A204.1 (cell line): ENCODE results near the gene LMO7.

ENCODE experiments used
- FAIRE-seq: peaks from 2 replicates; lab custom pipeline; 2012; peaks lifted over from hg19 to GRCh38; lab: Jason Lieb, UNC

LMO7 gene

GRCh38 chr13:75802161-75802560 lies 166.0 kb downstream of the LMO7 start:
- no peak for FAIRE-seq

- no peak for FAIRE-seq
These were observed 167.1 kb downstream of the LMO7 start for GRCh38 chr13:75803164-75803611.

GRCh38 chr13:75804054-75804453 lies 167.9 kb downstream of the LMO7 start:
- FAIRE-seq: no peak

GRCh38 chr13:75804605-75805004 lies 168.5 kb downstream of the LMO7 start:
- FAIRE-seq: no peak

DNA sequence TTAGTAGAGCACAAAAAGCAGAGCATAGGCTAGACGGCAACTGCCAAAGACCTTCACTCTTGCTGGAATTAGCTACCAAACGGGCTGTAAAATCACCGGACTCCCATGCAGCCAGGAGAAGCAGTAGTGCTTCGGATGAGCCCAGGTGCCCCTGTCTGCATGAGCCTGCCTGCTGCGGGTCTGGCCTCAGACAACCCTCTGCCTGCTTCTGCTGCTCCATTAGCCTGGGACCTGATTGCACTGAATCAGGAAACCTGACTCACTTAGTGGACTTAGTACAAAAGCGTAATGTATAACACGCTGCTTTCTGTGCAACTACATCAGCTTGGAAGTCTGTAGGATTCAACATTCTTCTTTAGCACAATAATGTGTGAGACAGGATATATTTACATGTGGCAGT lies 170.0 kb downstream of the LMO7 start:
- FAIRE-seq: no peak

DNA sequence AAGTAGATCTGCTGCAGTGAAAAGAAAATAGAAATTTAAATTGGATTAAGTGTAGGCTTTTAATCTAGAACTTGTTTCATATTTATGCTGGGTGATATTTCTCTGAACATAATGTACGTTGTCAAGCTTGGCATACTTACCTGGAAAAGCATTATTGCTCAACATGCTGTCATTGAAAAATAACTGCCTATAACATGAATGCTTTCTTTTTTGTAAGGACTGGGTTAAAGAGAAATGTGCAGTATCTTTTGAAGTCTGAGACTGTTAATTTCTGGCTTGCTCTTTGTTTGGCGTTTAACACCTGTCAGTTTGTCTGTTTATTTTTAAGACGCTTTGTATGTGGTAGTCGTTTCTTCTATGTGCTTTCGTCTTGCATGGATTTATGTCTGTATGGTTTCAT lies 175.2 kb downstream of the LMO7 start:
- FAIRE-seq: no peak

GRCh38 chr13:75811841-75812240 lies 175.7 kb downstream of the LMO7 start:
- no peak for FAIRE-seq

DNA sequence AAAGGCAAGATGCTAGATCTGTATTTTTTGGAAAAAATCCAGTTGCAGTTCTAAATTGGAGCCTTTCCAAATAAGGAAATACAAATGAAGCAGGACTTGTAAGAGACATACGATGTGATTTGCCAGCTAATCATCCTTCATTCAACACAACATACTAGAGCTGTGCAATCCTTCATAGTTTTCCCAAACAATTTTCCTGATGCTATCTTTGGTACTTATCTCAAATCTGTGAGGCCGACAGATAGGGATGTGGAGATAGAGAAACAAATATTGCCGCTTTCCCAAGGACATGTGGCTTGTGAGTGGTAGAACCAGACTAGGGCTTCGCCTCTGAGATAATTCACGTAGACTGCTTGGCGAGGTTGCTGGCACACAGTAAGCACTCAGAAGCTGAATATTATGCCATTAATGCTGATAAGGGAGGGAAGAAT lies 176.6 kb downstream of the LMO7 start:
- FAIRE-seq: no peak

DNA sequence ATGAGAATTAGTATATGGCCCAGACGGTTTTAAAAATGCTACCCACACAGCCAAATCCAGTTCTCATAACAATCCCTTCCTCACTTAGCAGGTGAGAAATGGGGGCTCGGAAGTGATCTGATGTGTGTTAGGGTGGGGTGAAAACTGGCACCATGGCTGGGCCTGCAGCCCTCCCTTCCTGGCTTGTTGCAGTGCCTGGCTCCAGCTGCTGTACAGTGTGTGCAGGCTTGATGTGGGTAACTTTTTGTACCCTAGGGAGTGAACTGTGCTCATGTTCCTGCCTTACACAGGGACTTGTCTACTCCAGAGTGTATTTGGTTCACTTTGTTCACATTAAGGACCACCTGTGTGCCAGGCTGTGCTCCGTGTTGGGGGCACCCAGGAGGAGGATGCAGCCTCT lies 177.2 kb downstream of the LMO7 start:
- FAIRE-seq: no peak

DNA sequence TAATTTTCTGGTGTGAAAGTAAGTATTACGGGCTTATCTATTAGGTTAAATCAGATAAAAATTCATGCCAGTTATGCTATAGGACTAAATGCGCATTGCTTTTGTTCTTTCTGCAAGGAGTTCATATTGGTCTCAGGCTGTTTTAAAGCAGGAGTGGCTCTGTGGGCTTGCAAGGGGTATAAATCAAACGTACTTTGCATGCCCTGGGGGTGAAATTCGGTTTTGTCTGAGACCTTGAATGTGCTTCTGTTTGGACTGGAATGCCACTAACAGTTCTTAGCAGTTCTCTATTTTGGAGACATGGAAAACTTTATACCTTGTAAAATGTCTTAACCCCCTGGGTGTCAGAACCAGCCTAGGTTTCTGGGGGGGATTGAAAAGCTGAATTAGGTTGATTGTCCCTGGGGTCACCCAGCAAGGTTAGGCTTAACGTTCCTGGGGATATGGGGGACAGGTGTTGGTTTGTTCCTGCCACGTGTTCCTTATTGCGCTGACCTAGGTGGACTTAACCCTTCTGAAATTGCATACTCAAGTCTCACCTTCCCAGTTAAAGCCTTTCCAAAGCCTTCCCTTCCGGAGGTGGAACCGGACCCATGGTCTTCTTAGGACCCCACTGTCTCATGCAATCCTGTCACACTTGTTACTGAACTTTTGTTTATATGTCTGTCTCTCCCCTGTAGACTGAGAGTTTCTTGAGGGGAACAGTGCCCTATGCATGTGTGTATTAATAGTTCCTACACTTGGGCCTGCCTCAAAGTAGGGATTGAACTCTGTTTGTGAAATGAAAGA lies 182.2 kb downstream of the LMO7 start:
- FAIRE-seq: no peak

- no peak for FAIRE-seq
These were observed 182.8 kb downstream of the LMO7 start for GRCh38 chr13:75818968-75819225.

DNA sequence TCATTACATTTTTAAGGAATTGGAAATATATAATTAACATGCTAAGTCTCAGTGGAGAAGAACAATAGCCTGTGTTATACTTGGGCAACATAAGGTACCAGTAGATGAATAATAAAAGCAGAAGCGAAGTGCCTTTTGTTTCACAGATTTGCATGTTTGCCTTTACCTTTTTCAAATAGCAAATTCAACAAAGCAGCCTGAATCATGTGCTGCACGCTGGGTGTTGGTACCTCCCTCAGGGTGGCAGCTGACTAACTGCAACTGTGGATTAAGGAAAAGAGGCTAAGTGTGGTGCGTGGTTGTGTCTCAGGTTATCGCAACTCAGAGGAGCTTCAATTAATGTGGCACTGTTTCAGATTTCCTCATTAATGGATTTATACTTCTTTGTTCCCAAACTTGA lies 189.0 kb downstream of the LMO7 start:
- FAIRE-seq: no peak

DNA sequence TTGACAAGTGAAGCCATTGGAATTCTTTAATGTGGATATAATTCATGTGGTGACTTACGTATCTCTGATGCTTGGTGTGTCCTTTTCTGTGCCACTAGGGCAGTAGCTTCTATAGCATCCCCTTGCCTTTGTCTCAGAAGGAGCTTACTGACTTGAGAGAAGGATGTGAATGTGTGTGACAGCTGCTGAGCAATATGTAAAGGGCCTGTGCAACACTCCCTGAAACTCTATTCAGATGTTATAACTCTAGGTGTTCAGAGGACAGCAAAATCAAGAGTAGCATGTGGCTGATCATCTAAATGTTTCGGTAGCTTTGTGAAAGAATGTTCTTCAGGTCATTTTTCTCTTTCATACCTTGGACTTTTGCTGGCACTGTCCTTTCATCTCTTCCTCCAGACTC lies 189.5 kb downstream of the LMO7 start:
- FAIRE-seq: no peak

DNA sequence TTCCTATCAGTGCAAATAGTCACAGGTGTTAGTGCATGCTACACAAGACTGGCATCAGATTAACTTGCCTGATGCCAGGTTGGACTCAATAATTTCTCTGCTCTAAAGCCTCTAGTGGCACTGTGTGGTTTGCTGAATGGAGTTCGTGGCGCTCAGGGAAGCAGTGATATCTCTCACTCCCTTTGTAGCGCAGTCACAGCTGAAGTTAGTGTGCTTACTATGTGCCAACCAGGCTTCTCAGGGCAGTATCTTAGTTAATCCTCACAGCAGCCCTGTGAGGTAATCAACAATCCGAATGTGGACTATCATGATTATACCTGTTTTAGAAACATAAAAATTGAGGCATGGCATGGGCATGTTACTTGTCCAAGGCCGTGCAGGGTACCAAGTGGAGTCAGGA lies 190.3 kb downstream of the LMO7 start:
- FAIRE-seq: no peak

DNA sequence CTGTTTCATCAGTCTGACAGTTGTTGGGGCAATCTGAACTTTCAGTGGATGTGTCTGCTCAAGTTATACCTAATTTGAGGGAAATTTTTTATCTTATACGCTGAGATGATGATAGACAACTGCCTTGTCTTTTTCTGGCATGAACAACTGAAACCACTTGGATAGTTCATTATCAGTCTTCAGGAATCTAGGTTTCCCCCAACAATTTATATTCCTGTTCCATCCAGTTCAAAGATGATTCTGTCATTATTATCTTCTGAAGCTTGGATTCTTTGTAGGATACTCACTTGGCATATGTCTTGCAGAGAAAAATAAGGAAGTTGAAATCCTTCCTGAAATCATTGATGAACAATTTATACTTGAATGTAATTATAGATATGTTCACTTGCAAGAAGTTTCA lies 193.7 kb downstream of the LMO7 start:
- no peak for FAIRE-seq

- FAIRE-seq: no peak
These were observed 194.7 kb downstream of the LMO7 start for GRCh38 chr13:75830842-75831241.

GRCh38 chr13:75831389-75831788 lies 195.3 kb downstream of the LMO7 start:
- FAIRE-seq: no peak

DNA sequence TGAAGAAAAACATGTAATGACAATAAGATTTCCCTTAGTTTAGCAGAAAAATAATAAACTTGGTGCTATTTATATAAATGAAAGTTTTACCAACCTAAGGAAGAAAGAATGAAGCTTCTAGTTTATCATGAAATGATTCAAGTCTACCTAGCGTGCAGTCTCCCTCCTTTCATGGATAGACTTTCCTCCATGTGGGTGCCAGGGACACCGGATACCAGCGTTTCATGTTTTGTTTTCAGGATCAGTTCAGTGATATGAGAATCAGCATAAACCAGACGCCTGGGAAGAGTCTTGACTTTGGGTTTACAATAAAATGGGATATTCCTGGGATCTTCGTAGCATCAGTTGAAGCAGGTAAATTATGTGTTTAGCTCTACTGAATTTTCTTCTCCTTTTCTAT lies 196.7 kb downstream of the LMO7 start:
- no peak for FAIRE-seq

DNA sequence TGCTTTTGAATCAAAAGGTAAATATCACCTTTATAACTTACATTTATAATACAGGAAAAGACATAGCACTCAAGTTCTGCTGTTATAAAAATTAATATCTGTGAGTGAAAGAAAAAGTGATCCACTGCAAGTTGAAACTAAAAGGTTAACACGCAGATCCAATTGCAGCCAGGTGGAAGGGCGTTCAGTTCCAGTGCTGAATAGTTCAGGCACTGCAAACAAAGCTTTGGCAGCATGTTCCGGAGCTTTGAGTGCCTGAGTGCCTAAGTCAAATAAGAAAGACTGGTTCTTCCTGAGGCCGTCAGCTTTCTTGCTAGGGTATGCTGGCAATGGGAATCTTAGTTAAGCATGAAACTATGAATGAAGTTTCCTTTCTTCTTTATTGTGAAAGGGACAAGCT lies 200.3 kb downstream of the LMO7 start:
- no peak for FAIRE-seq

DNA sequence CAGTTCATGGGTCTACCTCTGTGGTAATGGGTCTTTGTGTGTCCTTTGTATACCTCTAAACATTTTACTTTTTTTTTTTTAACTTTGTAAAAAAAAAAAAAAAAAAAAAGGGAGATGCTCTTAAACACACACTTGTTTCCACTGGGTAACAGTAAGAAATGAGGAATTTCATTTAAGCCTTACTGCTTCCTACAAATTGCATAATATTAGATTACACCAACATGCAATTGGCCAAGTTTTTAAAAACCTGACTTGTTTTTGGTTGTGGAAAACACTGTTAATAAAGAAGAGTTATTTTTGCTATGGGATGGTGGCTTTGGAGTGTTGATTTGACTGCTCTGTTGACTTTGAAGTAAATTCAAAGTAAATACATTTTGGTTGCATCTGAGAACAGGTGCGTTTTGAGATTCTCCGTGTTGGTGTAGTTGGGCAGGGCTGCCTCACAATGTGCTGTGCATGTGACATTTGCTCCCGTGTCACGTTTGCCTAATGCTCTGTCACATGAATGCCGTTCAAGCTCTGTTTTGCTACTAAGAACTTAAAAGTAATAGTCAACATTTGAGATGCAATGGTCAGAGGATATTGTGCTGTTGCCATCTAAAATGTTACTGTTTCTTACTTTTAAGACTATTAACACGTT lies 202.4 kb downstream of the LMO7 start:
- FAIRE-seq: no peak

GRCh38 chr13:75839406-75839805 lies 203.3 kb downstream of the LMO7 start:
- no peak for FAIRE-seq

GRCh38 chr13:75841905-75842304 lies 205.8 kb downstream of the LMO7 start:
- no peak for FAIRE-seq

DNA sequence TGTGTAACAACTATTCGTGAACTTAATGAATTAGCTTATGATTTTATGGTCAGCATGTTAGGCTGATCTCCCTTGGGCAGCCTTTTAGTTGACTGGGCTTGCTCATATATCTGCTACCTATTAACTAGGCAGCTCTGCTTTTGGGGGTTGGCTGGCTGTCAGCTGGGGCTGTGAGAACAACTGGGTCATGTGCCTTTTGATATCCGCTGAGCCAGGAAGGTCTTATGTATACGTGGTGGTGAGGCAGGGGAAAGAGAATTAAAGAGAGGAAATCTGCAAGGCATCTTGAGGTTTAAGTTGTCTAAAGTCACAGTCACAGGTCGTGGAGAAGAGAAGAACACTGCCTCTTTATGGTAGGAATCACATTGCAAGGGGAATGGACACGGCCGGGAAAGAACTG lies 206.9 kb downstream of the LMO7 start:
- no peak for FAIRE-seq

GRCh38 chr13:75843991-75844390 lies 207.9 kb downstream of the LMO7 start:
- no peak for FAIRE-seq
